Liver (tissue), 9 donors: Measurements from ENCODE around the gene C2orf80. TPM values are rescaled to one million over a fixed set of nuclear protein-coding genes. Genes with fewer than 3 reads are reported as not detected.

ENCODE experiments used
- DNase-seq: peaks from one replicate; pipeline ENCODE4 v3.0.0-alpha.2; 2017; ENCODE audit warnings: low spot score
- H3K27ac ChIP-seq, 2 donors: one replicate each; pipeline ENCODE4 v1.7.0; 2013; ENCODE audit warnings: inconsistent platforms in 2 of 2, low read length in 2 of 2, control low read depth in 1 of 2, low read depth in 1 of 2, mild to moderate bottlenecking in 1 of 2
- H3K27me3 ChIP-seq, 4 donors: one replicate each; pipeline versions ENCODE4 v1.6.1 to v1.7.0; 2013; ENCODE audit warnings: low read length in 3 of 4, inconsistent platforms in 1 of 4, mild to moderate bottlenecking in 1 of 4, moderate library complexity in 1 of 4; ENCODE audit not compliant: control insufficient read depth in 4 of 4, insufficient read depth in 4 of 4
- H3K36me3 ChIP-seq, 4 donors: one replicate each; pipeline versions ENCODE4 v1.6.1 to v1.7.0; 2013; ENCODE audit warnings: low read length in 3 of 4, mild to moderate bottlenecking in 3 of 4, low read depth in 1 of 4, moderate library complexity in 1 of 4; ENCODE audit not compliant: control insufficient read depth in 4 of 4, insufficient read depth in 3 of 4
- H3K4me1 ChIP-seq, 4 donors: one replicate each; pipeline versions ENCODE4 v1.6.1 to v1.7.0; 2013; ENCODE audit warnings: low read length in 3 of 4, mild to moderate bottlenecking in 3 of 4, moderate library complexity in 1 of 4; ENCODE audit not compliant: control insufficient read depth in 4 of 4, insufficient read depth in 4 of 4
- H3K4me3 ChIP-seq, 3 donors: one replicate each; pipeline versions ENCODE4 v1.6.1 to v1.7.0; 2013; ENCODE audit warnings: low read length in 3 of 3, control low read depth in 1 of 3, low read depth in 1 of 3, mild to moderate bottlenecking in 1 of 3
- H3K9ac ChIP-seq, 2 donors: one replicate each; pipeline ENCODE4 v1.7.0; 2013; ENCODE audit warnings: low read length in 2 of 2, mild to moderate bottlenecking in 2 of 2, moderate library complexity in 2 of 2, control low read depth in 1 of 2, low read depth in 1 of 2
- H3K9me3 ChIP-seq, 4 donors: one replicate each; pipeline versions ENCODE4 v1.6.1 to v1.7.0; 2013; ENCODE audit warnings: low read length in 3 of 4; ENCODE audit not compliant: control insufficient read depth in 4 of 4
- ATF3 ChIP-seq: IDR thresholded peaks from 2 replicates; pipeline ENCODE4 v1.6.1; 2016; ENCODE audit warnings: antibody characterized with exemption
- FOXA1 ChIP-seq: IDR thresholded peaks from 2 replicates; pipeline ENCODE4 v1.6.1; 2016; ENCODE audit warnings: antibody characterized with exemption
- FOXA2 ChIP-seq: IDR thresholded peaks from 2 replicates; pipeline ENCODE4 v1.6.1; 2016; ENCODE audit warnings: antibody characterized with exemption
- HNF4A ChIP-seq, 2 donors: conservative IDR thresholded peaks; 2 replicates each; pipeline ENCODE4 v1.6.1; 2016; ENCODE audit warnings: antibody characterized with exemption in 2 of 2, mild to moderate bottlenecking in 2 of 2
- HNF4G ChIP-seq: IDR thresholded peaks from 2 replicates; pipeline ENCODE4 v1.6.1; 2016; ENCODE audit warnings: antibody characterized with exemption
- JUND ChIP-seq, 2 donors: IDR thresholded peaks; 2 replicates each; pipeline ENCODE4 v1.6.1; 2016; ENCODE audit warnings: antibody characterized with exemption in 2 of 2
- NR2F2 ChIP-seq: IDR thresholded peaks from 2 replicates; pipeline ENCODE4 v1.6.1; 2016; ENCODE audit warnings: antibody characterized with exemption
- RAD21 ChIP-seq, 2 donors: IDR thresholded peaks; 2 replicates each; pipeline ENCODE4 v1.6.1; 2016; ENCODE audit warnings: antibody characterized with exemption in 2 of 2, mild to moderate bottlenecking in 2 of 2
- RXRA ChIP-seq, 2 donors: IDR thresholded peaks; 2 replicates each; pipeline ENCODE4 v1.6.1; 2017 to 2018; ENCODE audit warnings: antibody characterized with exemption in 2 of 2, mild to moderate bottlenecking in 1 of 2
- SP1 ChIP-seq: IDR thresholded peaks from 2 replicates; pipeline ENCODE4 v1.6.1; 2018; ENCODE audit warnings: antibody characterized with exemption, mild to moderate bottlenecking
- TAF1 ChIP-seq: conservative IDR thresholded peaks from 2 replicates; pipeline ENCODE4 v1.6.1; 2016; ENCODE audit warnings: antibody characterized with exemption, mild to moderate bottlenecking
- ZBTB33 ChIP-seq: IDR thresholded peaks from 2 replicates; pipeline ENCODE4 v1.6.1; 2016; ENCODE audit warnings: antibody characterized with exemption
- WGBS: extraction: QIAGEN DNeasy Blood & Tissue Kit; methylation state at CpG from one replicate; pipeline ENCODE4 v1.1.7; 2013; 5-methylcytosine and 5-hydroxymethylcytosine counted together
- polyA plus RNA-seq, 2 donors: library from polyadenylated mRNA; stranded (reverse) in 1 of 2; unstranded in 1 of 2; fragments of 200-250 nt in 1 of 2; fragments of >200 nt in 1 of 2; fragmentation: Nextera tagmentation in 1 of 2; extraction: Ambion mirVana in 1 of 2; gene quantifications; one replicate each; pipeline versions ENCODE4 v1.2.1 to v1.2.3, GENCODE V29; 2013 to 2015
- total RNA-seq, 2 donors: library from RNA; depleted of rRNA; stranded (reverse); fragments of >200 nt; gene quantifications; one replicate each; pipeline ENCODE4 v1.2.3, GENCODE V29; 2014
- TF ChIP-seq, protein P1 (sequence below): IDR thresholded peaks from 2 replicates; pipeline ENCODE4 v1.6.1; 2016; ENCODE audit warnings: antibody characterized with exemption, mild to moderate bottlenecking
- donor health status: healthy.
- donor health status: healthy.
- donor health status: healthy.
- donor health status: healthy.
- donor health status: healthy.

Gene C2orf80
- total and polyA plus RNA-seq, 4 donors = not detected

GRCh38 chr2:208164951-208165755 lies 24.7 kb downstream of the C2orf80 start:
- Histone ChIP-seq H3K4me1 (no peaks in the 10 kb centered on the region), H3K27me3 (peaks cover 0 to 2% (median 0%) of the 10 kb centered on the region in 4 donors), H3K36me3 (no peaks in the 10 kb centered on the region), H3K9ac (no peak overlapping the region), H3K9me3 (no peaks in the 10 kb centered on the region), H3K4me3 (no peak overlapping the region), H3K27ac (no peak overlapping the region)
- DNase-seq = no peak
- TF ChIP-seq FOXA1 (no peak), TAF1 (no peak), RAD21 (IDR thresholded peaks at IDR 0.05) (no peak), SP1 (no peak), HNF4G (no peak), JUND (IDR thresholded peaks at IDR 0.05) (no peak)
- TF ChIP-seq, protein P1, sequence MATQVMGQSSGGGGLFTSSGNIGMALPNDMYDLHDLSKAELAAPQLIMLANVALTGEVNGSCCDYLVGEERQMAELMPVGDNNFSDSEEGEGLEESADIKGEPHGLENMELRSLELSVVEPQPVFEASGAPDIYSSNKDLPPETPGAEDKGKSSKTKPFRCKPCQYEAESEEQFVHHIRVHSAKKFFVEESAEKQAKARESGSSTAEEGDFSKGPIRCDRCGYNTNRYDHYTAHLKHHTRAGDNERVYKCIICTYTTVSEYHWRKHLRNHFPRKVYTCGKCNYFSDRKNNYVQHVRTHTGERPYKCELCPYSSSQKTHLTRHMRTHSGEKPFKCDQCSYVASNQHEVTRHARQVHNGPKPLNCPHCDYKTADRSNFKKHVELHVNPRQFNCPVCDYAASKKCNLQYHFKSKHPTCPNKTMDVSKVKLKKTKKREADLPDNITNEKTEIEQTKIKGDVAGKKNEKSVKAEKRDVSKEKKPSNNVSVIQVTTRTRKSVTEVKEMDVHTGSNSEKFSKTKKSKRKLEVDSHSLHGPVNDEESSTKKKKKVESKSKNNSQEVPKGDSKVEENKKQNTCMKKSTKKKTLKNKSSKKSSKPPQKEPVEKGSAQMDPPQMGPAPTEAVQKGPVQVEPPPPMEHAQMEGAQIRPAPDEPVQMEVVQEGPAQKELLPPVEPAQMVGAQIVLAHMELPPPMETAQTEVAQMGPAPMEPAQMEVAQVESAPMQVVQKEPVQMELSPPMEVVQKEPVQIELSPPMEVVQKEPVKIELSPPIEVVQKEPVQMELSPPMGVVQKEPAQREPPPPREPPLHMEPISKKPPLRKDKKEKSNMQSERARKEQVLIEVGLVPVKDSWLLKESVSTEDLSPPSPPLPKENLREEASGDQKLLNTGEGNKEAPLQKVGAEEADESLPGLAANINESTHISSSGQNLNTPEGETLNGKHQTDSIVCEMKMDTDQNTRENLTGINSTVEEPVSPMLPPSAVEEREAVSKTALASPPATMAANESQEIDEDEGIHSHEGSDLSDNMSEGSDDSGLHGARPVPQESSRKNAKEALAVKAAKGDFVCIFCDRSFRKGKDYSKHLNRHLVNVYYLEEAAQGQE = no peak
- WGBS = 80% methylated on average over 2 of the region's 2 CpGs

- no peak for DNase-seq
- peaks cover 0 to 2% (median 0%) of the 10 kb centered on the region in 4 donors for H3K27me3 ChIP-seq
- H3K9ac ChIP-seq = no peak within 1 kb of the TSS
- H3K36me3 ChIP-seq = no peaks in the 10 kb centered on the region
- H3K4me3 ChIP-seq = no peak within 1 kb of the TSS
- TF ChIP-seq SP1 (no peak), NR2F2 (no peak), FOXA2 (no peak), TAF1 (no peak), ATF3 (no peak)
- H3K9me3 ChIP-seq = no peaks in the 10 kb centered on the region
- H3K4me1 ChIP-seq = no peaks in the 10 kb centered on the region
- 76% methylated on average over 2 of the region's 2 CpGs for WGBS
- no peak within 1 kb of the TSS for H3K27ac ChIP-seq
Observed at GRCh38 chr2:208163489-208163888, 26.3 kb downstream of the C2orf80 start, which contains the start of gene CRYGA. TSS of gene CRYGA (minus strand) at chr2:208163589. CDS start at chr2:208163556, 33 bp downstream.

DNA sequence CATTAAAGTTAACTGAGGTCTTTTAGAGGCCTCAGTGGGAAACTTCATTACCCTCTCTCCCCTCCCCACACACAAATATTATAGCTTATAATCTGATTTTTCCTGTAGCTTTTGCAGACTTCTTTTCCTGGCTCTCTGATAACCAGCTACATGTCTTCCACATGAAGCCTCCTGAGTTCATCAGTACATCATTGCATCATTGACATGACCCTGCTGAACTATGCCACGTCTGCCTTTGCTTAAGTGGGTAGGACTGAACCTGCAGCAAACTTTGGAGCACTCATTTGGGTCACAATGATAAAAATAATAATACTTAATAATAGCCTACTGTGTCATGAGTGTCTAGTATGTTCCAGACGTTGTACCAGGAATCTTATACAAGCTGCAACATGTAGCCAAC lies 33.4 kb downstream of the C2orf80 start:
- H3K4me1 ChIP-seq = peaks cover 0 to 3% (median 0%) of the 10 kb centered on the region in 4 donors
- H3K9ac ChIP-seq = no peak overlapping the region
- 53% methylated on average over 2 of the region's 2 CpGs for WGBS
- H3K27ac ChIP-seq = no peak overlapping the region
- peaks cover 0 to 2% (median 0%) of the 10 kb centered on the region in 4 donors for H3K9me3 ChIP-seq
- H3K27me3 ChIP-seq = peaks cover 0 to 8% (median 0%) of the 10 kb centered on the region in 4 donors
- no peak overlapping the region for H3K4me3 ChIP-seq
- DNase-seq = no peak
- TF ChIP-seq HNF4G = peak; percentile 13
- TF ChIP-seq ZBTB33 = no peak
- TF ChIP-seq HNF4A (conservative IDR thresholded peaks at IDR 0.05) = peak; percentile 41 to 49
- TF ChIP-seq, protein P1 = no peak
- peak; percentile 25 to 39 for TF ChIP-seq RXRA (IDR thresholded peaks at IDR 0.05)
- H3K36me3 ChIP-seq = no peaks in the 10 kb centered on the region
